GM18907 (cell line): Measurements from ENCODE around the gene LAD1.

Experiments
- ATAC-seq: cut with Tn5 transposase; IDR thresholded peaks from one replicate; pipeline ENCODE4 v1.9.1; 2021; ENCODE audit warnings: mild to moderate bottlenecking, moderate library complexity; ENCODE audit not compliant: unreplicated experiment

Gene LAD1

DNA sequence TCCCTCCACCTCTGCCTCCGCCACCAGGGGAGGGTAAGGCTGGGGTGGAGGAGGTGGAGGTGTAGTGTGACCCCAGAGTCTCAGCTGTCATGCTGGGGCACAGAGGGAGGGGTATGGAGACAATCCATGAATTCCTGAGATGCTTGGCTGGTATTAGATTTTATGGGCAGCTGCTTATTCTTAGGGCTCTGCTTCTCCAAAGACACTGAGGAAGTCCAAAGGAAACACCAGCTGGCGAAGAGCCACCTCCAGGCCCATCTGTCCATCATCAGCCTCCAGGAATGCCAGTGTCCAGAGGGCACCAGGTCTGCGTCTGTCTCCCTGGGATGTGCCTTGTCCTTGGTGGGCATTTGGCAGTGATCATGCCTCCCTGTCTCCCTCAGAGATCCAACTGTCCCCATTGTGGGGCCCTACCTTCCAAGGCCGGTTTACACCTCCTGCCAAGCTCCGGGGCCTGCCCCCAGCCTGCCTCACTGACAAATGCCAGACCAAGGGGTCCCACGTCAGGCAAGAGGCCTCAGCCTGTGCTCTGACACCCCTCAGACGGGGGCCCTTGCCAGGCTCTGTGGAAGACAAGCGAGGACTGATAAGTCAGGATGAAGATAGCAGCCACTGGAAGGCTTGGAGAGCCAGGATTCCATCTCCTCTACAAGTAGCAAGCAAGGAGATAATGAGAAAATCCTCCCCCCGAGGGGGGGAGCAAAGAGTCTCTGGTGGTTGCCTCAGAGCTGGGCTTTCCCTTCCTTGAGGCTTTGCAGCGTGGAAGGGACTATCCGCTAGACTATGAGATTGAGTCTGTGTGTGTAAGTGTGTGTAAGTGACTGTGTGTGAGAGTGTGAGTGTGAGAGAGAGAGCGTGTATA is 20.9 kb upstream of the LAD1 start:
- no peak for ATAC-seq

DNA sequence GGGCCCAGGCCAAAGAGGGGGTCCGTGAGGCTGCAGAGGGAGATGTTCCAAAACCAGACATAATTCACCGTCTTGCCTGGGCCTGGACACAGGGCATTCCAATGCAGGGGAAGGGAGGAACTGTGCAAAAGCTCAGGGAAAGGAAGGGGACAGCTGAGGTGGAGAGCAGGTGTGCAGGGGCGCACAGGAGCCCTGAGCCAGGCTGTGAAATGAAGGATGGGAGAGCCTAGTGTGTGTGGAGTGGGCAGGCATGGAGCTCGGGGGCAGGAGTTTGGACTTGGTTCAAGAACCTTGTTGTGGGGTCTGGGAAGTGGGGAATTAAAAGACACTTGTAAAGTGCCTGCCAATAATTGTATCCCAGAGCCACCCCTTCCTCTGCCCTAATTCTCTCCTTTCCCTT is 20.1 kb upstream of the LAD1 start:
- ATAC-seq, result no peak

DNA sequence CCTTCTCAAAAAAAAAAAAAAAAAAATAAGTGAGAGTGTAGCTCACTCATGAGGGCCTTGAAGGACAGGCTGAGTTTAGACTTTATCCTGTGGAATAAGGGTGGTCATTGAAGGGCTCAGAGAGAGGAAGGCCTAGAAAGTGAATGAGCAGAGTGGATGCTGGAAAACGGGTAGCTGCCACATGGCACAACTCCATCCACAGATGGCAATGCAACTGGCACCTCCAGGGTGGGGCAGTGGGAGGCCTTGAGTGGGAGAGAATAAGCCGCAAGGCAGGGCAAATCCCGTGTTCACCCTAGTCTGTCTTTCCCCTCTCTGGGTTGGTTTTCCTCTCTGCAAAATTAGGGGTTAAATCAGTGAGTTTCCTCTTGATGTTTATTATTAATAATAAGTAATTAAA is 19.3 kb upstream of the LAD1 start:
- no peak for ATAC-seq

DNA sequence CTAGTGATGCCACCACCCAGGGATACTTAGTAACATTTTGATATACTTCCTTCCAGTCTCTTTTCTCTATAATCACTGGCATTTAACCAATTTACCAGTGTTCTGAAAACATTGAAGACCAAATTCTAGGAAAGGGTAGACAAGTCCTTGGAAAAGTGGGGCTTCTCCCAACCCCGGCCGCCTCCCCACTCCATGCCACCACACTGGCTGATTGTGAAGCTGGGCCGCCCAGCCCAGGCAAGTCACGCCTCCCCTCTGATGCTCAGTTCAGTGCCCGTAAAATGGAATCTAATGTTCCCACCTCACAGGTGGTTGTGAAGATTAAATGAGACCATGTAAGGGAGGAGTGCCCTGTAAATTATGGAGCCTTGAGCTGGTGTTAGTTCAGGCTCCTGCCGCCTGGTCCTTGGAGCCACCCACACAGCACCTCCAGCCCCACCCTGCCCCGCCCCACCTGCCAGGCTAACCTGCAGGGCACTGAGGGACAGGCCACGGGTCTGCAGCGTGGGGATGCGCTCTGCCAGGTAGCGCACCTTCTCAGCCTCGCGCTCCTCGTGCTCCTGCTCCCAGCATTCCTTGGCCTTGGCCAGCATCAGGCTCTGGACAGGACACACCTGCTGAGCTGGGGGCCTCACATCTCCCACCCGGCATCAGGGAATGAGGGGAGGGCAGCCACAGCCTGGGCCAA is 15.1 kb upstream of the LAD1 start:
- no peak for ATAC-seq

DNA sequence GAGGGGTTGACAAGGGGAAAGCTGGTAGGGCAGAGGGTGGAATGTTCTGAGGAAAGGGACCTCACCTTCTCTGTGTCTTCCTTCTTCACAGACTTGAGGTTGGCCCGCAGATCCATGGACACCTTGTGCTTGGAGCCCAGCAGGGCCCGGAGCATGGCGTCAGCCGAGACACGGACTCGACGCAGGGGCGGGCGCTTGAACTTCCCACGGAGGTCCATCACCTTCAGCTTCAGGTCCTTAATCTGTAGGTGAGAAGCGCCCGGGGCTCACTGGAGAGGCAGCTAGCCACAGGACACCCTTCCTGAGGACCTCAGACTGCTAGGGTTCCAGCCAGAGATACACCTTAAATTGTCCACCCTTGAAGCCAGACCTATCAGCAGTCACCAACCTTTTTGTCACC is 12.2 kb upstream of the LAD1 start:
- no peak for ATAC-seq

DNA sequence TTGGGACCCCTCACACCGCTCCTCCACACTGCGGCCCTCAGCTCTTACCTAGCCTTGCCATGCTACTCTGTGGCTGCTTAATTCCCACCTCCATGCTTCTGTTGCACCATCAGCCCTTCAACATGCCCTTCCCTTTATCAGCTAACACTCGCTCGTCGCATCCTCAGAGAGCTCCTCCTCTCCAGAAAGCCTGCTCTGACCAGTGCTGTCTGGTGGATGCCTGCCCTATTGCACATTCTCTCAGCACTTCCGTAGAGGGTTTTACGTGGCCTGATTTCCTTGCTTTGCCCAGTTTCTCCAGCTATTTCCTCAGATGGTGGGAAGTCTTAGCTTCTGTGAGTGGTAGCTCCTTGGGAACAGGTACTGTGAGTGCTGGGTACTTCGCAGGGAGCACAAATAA is 10.3 kb upstream of the LAD1 start:
- ATAC-seq, result no peak

DNA sequence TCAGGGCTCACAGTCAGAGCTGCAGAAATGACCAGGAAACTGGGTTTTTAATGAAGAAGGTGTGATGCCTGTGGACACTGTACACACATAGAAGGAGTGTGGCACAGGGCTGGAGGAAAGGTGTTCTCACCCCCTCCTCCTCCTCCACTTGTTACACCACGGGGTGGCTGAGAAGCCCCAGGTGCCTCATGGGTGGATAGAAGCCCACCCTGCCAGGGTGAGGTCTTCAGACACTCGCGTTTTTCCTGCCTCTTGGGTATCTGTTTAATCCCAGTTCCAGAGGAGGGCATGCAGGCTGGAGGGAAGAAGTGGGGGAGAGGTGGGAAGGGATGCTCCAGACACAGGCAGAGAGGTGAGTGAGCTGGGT is 9.7 kb upstream of the LAD1 start:
- no peak for ATAC-seq

DNA sequence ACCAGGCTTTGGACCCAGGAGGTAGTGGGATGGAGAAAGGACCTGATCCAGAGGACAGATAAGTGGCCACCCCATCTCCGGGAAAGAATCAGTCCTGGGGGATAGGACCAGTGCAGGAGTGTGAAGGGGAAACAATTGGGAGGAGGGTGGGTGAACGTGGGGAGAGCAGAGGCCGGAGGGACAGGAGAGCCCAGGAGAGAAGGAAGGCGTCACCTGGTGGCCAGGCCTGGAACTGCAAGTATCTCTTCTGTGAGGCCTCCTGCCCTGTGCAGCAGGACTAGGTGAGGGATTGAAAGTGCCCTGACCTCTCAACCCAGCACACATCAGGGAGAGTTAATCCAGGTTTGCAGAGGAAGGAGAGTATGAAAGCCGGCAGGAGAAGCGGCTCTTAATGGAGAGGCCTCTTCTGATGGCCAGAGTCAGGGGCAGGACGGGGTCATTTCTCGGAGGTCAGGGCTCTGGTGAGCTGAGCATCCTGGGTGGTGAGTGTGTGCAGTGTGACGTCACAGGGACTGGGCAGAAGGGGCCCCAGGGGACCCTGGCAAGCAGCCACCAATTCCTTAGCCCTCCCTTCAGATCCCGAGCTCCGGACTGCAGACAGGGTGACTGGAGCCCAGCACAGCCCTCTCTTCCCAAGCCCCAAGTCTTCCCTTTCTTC is 9.2 kb upstream of the LAD1 start:
- no peak for ATAC-seq

DNA sequence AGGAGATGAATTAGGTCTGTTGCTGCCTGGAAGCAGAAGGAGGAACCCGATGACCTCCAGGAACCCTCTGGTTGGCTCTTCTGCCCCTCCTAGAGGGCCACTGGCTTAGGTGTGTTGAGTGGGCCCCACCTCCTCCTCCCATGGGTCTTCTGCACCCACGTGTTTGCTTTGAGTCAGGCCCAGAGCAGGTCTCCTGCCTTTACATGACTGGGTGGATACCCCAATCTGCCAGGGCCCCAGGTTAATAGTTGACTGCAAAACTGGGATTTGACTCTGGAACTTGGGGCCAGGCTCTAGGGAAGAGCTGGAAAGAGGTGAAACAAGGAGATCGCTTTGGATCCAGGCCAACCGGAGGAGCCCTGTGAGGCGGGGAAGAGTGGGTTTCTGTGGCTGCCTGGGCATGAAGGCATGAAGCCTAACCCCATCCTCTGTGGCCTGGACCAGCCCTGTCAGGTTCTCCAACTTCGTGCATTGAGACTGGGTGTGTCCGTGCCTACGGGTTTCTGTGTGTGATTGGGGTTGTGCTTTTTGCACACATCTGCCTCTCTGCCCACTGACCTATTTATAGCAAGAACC is 7.8 kb upstream of the LAD1 start:
- ATAC-seq, result no peak

DNA sequence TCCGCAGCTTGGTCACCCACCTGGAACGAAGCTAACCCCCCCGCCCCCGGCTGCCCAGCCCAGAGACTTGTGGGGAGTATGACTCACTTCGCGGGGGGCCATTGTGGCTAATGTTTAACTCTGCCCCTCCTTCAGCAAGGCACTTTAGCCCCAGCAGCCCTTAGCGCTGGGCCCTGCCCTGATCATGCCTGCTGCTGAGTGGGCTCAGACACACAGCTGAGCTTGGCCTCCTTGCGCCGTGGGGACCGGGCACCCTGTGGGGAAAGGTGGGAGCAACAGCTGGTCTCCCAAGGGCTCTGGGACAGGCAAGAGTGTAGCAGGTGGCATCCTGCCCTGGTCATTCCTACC is 6.3 kb upstream of the LAD1 start:
- ATAC-seq, result no peak

DNA sequence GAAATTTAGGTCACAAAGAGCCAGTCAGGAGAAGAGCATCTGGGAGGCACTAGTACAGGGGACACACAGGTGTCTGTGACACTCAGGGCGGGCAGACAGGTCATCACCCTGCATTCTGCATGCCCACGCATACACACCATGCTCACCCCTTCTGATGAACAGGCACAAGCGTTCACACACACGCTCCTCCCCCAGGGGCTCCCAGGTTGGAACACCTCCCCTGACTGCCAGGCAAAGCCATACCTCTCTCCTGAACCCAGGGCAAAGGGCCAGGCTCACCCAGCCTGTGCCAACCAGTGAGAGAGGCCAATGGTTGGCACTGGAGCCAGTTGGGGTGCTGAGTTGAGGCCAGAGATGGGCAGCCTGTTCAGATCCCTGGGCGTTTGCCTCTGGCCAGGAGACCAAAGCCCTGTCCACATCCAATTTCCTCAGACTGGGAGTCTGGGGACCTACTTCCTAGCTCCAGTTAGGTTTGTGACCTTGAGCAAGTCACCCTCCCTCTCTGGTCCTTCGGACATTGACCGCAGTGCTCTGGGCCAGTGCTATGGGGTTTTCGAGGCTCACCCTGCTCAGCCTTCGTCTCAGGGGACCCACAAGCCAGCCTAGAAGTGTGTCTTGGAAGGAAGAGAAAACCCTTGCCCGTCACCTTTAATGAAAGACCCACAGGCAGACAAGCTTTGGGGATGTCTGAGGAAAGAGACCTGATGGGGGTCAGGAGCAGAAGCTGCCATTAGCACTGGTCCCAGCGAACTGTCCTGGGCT is 5.8 kb upstream of the LAD1 start:
- ATAC-seq, result no peak

DNA sequence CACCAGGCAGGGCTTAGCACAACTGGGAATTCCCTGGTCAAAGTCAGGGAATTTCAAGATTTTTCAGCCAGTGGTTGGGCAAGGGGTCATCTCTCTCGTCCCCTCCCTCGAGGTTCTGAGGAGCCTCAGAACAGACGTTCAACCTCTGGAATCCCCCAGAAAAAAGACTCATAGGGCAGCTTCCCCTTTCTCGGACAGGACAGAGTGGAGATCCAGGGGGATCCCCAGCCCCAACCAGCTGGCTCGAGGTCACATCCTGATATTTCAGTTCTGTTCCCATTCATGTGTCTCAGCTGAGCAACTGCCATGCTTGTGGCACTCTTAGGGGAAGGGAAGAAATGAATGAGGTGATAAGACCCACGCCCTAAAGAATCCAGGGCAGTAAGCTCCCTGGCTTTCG is 4.9 kb upstream of the LAD1 start:
- no peak for ATAC-seq

DNA sequence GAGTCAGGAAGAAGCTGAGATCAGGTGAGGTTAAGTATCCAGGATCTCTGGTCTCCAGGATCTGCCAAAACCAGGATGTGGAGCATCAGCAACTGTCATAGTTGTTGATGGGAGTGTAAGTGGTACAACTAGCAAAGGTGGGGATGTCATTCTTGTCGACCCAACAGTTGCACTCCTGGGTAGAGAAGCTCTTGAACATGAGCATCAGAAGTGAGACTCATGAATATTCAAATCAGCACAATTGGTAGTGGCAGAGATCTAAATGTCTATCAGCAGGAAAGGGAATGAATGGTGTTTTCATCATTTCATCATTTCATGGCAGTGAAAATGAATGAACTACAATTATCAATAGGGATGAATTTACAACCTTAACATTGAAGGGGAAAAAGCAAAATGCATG is 4.2 kb upstream of the LAD1 start:
- no peak for ATAC-seq

DNA sequence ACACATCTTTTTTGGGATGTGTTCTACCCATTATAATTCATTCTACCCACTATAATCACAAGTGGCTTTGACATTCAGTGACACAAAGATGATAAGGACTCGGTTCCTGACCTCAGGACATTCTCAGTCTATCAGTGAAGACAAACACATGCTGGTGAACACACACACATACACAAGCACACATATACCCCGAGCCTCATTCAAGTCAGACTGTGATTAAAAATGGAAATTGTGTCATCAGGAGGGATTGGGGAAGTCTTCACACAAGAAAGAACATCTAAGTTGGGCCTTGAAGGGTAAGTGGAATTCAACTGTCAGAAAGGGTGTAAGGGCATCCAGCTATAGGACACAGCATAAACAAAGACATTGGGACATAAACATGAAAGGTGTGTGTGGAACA is 2.6 kb upstream of the LAD1 start:
- no peak for ATAC-seq

DNA sequence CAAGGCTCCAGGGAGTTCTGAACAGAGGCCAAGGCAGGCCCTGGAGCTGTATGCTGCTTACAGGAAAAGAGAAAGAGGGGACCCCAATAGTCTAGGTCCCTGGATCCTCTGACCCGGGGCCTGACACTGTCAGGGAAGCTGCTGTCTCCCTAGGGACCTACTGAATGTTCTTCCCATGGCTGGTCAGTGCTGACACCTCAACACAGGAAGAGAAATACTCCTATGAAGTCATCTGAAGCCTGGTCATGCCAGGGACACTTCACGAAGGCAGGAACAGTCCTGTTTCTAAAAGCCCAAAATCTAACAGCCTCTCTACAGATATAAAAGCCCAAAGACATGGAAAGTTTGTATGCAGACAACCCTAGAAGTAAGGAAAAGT is 1.7 kb upstream of the LAD1 start:
- no peak for ATAC-seq

DNA sequence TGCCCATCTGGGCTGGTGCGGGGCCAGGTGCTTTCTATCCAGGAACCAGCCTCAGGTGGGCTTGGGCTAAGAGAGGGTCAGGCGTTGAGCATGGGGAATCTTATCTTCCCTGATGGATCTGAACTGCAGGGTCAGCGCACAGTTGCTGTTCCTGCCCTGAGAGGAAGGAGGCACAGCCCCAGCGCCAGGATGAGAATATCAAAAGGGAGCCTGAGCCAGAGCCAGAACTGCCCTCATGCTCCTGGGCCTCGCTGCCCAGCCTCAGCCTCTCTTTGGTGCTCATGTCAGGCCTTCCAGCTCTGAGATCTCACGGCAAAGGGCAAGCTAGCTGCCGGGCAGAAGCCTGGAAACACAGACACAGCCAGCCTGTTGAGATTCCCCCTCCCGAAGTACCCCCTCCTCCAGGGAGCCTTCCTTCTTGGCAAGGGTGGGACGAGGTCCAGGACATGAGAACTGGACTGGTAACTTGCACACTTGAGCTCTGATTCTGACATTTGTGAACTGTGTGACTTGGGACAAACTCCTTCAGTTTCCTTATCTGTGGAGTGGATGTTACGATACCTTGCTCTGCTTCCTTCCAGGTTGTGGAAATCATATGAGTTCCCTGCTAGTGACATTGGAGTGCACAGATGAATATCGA is 1.2 kb upstream of the LAD1 start:
- no peak for ATAC-seq

DNA sequence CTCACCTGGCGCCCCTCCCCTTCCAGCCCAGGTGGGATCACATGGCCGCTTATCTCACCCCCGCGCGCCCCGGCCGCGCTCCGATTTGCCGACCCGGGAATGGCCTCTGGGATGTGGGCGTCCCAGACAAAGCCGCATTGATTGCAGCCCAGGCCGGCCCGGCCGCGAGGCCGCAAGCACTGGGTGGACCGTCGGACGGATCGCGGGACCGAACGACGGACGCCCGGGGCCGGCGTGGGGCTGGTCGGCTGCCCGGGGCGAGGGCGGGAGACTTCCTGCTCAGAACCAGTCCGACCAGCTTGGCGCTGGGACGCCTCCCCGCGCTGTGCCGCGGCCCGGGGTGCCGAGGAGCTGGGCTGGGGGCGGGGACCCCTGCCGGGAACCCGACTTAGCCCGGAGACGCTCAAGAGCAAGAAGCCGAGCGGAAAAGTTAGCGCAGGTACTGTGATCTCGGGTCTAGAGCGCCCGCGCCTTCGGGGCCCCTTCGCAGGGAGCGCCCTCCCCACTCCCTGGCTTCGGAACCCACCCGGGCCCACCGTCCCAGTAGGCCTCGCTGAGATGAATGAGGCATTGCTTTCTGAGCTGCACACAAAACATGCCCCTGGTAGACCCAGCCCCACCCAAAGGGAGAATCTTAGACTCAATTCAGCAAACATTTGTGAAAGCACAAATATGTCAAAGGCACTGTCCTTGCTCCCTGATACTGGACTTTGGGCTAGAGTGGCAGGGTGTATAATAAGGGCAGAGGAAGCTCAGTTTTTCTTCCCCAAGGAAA is 415 bp upstream of the LAD1 start:
- no peak for ATAC-seq

DNA sequence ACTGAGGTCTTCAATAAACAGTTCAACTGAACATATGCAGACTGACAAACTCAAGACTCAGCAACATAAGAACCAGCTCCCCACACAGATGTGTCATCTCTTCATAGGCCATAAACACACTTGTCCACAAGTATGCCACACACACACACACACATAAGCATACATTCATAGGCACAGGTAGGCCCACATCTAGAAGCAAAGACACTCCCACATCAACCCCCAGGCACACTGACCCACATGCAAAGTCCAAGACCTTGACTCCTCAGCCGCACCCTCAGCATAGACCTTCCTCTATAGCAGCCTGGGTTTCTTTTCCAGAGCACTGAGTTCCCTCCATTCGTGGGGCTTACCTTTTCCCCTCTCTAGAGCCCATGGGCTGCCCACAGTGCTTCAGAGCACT is 1.4 kb downstream of the LAD1 start:
- ATAC-seq, result no peak

DNA sequence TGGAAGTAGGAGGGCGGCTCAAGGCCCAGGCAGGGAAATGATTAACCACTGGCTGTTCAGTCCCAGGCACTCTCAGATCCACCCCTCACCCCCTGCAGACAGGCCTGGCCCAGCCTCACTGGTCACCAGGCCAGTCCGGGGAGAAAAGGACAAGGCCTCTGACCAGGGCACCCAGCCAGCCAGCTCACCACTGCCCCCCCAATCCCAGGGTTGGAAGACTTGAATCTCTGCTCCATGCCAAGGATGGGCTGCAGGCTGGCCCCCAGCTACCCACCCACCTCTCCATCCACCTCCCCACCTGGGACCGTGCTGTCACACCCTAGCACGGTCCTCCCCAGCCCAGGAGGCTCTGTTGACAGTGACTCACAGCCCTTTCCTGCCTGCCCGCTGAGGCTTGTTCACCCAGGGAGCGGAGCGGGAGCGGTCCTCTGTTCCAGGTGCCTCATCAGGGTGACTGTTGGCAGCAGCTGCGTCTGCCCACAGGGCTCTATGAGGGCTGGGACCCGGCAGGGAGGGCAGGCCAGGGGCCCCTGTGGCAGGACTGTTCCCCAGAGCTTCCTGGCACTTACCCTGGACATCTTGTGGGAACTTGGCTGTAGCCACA is 2.2 kb downstream of the LAD1 start:
- ATAC-seq, result no peak

DNA sequence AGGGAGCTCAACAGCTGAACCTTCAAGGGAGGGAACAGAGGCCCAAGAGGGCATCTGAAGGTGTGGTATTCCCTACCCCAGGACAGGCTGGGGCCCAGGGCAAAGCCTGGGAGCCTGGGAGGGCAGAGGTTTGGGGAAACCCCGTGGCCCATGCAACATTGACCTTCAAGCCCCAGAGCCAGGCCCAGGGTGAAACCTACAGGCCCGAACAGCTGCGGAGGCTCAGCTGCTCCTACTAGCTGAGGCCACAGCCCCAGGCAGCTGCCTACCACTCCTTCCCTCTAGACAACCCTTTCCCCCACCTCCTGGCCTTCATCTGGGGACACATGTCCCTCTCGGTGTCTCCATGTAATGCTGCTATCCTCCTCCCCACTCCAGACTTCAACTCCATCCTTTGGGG is 3.2 kb downstream of the LAD1 start:
- no peak for ATAC-seq
